A172 (cell line): ENCODE data around the gene IL3. TPM values are rescaled to one million over a fixed set of nuclear protein-coding genes. Genes with fewer than 3 reads are reported as not detected.

ENCODE experiments used
- DNase-seq: peaks from one replicate; pipeline ENCODE4 v3.0.0-alpha.2; 2015; ENCODE audit warnings: low spot score
- total RNA-seq: library from RNA; depleted of rRNA; stranded (reverse); fragments of >200 nt; shearing (Covaris generic); gene quantifications from 2 replicates; pipeline ENCODE4 v1.2.3, GENCODE V29; 2014

IL3 gene
- total RNA-seq, 1 experiment from 2014 or later: not detected

GRCh38 chr5:132072070-132072469 lies 11.6 kb downstream of the IL3 start:
- no peak for DNase-seq

- DNase-seq: no peak
These were observed 12.1 kb downstream of the IL3 start for GRCh38 chr5:132072528-132072927.

- DNase-seq: peak; percentile 93
These were observed 13.0 kb downstream of the IL3 start, which contains the start of gene CSF2 for GRCh38 chr5:132073231-132074013. CSF2 (plus strand) TSS chr5:132073789; CDS start chr5:132073824, 35 bp downstream.

GRCh38 chr5:132074091-132074771 lies 13.8 kb downstream of the IL3 start:
- no peak for DNase-seq

- no peak for DNase-seq
These were observed 14.6 kb downstream of the IL3 start for GRCh38 chr5:132074772-132075718.

GRCh38 chr5:132075719-132076077 lies 15.2 kb downstream of the IL3 start:
- DNase-seq: no peak

- no peak for DNase-seq
These were observed 15.9 kb downstream of the IL3 start for GRCh38 chr5:132076202-132076830.

GRCh38 chr5:132076983-132077382 lies 16.5 kb downstream of the IL3 start:
- no peak for DNase-seq

- DNase-seq: no peak
These were observed 18.6 kb downstream of the IL3 start for GRCh38 chr5:132079081-132079480.

- DNase-seq: no peak
These were observed 19.2 kb downstream of the IL3 start for GRCh38 chr5:132079619-132080018.

- DNase-seq: no peak
These were observed 20.1 kb downstream of the IL3 start for GRCh38 chr5:132080595-132080994.

GRCh38 chr5:132081458-132081857 lies 21.0 kb downstream of the IL3 start:
- no peak for DNase-seq

GRCh38 chr5:132082329-132083023 lies 22.0 kb downstream of the IL3 start:
- no peak for DNase-seq

GRCh38 chr5:132083071-132083678 lies 22.7 kb downstream of the IL3 start:
- DNase-seq: no peak

GRCh38 chr5:132085686-132086085 lies 25.2 kb downstream of the IL3 start:
- DNase-seq: no peak

- DNase-seq: peak; percentile 99
These were observed 25.9 kb downstream of the IL3 start for GRCh38 chr5:132086277-132086794.

GRCh38 chr5:132087176-132087575 lies 26.7 kb downstream of the IL3 start:
- DNase-seq: no peak

GRCh38 chr5:132087661-132088060 lies 27.2 kb downstream of the IL3 start:
- DNase-seq: no peak

GRCh38 chr5:132089363-132089762 lies 28.9 kb downstream of the IL3 start:
- no peak for DNase-seq

GRCh38 chr5:132090107-132090506 lies 29.7 kb downstream of the IL3 start:
- peak; percentile 99 for DNase-seq
